Loucy (cell line): ENCODE data around the gene LHPP.
A peak's percentile ranks its signal among the peaks of the same experiment; 100 is the strongest.

Experiments used
- H2AFZ ChIP-seq: fragments of 200-600 bp; sonication (generic); 2 replicates; pipeline ENCODE4 v1.6.0; 2016; ENCODE audit warnings: antibody characterized with exemption, mild to moderate bottlenecking, low read length, moderate library complexity
- H3F3A ChIP-seq: fragments of 200-600 bp; 2 replicates; pipeline ENCODE4 v1.6.0; 2016; ENCODE audit warnings: antibody characterized with exemption, low read depth, mild to moderate bottlenecking
- H3K27me3 ChIP-seq: fragments of 200-600 bp; sonication (generic); 2 replicates; pipeline ENCODE4 v1.6.1; 2014; ENCODE audit warnings: low read length, mild to moderate bottlenecking; ENCODE audit not compliant: insufficient read depth, poor library complexity, severe bottlenecking
- H3K36me3 ChIP-seq: fragments of 200-600 bp; sonication (generic); 2 replicates; pipeline ENCODE4 v1.6.1; 2016; ENCODE audit warnings: low read length; ENCODE audit not compliant: insufficient read depth
- H3K4me1 ChIP-seq: fragments of 200-600 bp; sonication (generic); 2 replicates; pipeline ENCODE4 v1.5.1; 2014; ENCODE audit warnings: low read length, mild to moderate bottlenecking; ENCODE audit not compliant: insufficient read depth, poor library complexity, severe bottlenecking
- H3K4me2 ChIP-seq: fragments of 200-600 bp; sonication (generic); 2 replicates; pipeline ENCODE4 v1.6.0; 2014; ENCODE audit warnings: antibody characterized with exemption, low read length, low read depth, mild to moderate bottlenecking; ENCODE audit not compliant: poor library complexity, severe bottlenecking
- H3K4me3 ChIP-seq: fragments of 200-600 bp; sonication (generic); 2 replicates; pipeline ENCODE4 v1.5.1; 2014; ENCODE audit warnings: low read length, mild to moderate bottlenecking, mixed read lengths; ENCODE audit not compliant: poor library complexity, severe bottlenecking
- H3K79me2 ChIP-seq: fragments of 200-600 bp; sonication (generic); 2 replicates; pipeline ENCODE4 v1.6.1; 2014; ENCODE audit warnings: low read length; ENCODE audit not compliant: insufficient read depth
- H3K9ac ChIP-seq: fragments of 200-600 bp; sonication (generic); 2 replicates; pipeline ENCODE4 v1.6.0; 2014; ENCODE audit warnings: mild to moderate bottlenecking, low read depth, low read length, moderate library complexity; ENCODE audit not compliant: poor library complexity, severe bottlenecking
- H3K9me2 ChIP-seq: fragments of 200-600 bp; sonication (generic); replicated peaks from 2 replicates; pipeline ENCODE4 v1.6.1; 2016; ENCODE audit warnings: low read depth, low read length, mixed read lengths
- H3K9me3 ChIP-seq: fragments of 200-600 bp; sonication (generic); 2 replicates; pipeline ENCODE4 v1.6.1; 2014; ENCODE audit warnings: mild to moderate bottlenecking, antibody characterized with exemption, low read length, low read depth; ENCODE audit not compliant: insufficient read depth
- H4K20me1 ChIP-seq: fragments of 200-600 bp; sonication (generic); 2 replicates; pipeline ENCODE4 v1.6.0; 2014; ENCODE audit warnings: antibody characterized with exemption, low read length, mild to moderate bottlenecking; ENCODE audit not compliant: insufficient read depth, poor library complexity, severe bottlenecking
- CTCF ChIP-seq: fragments of 200-600 bp; sonication (generic); conservative IDR thresholded peaks from 2 replicates; pipeline ENCODE4 v1.5.1; 2014; ENCODE audit warnings: mild to moderate bottlenecking, antibody characterized with exemption, low read length
- EZH2phosphoT487 ChIP-seq: fragments of 200-600 bp; IDR thresholded peaks from 2 replicates; pipeline ENCODE4 v1.6.1; 2018; ENCODE audit warnings: antibody characterized with exemption, mild to moderate bottlenecking, moderate library complexity, borderline replicate concordance

Gene LHPP

GRCh38 chr10:124645467-124646095, 184.0 kb downstream of the LHPP start:
- Histone ChIP-seq H3K36me3 (peaks cover 11% of the 10 kb centered on the region; the same call in 1 of the 2 replicates), H3K4me3 (no peak overlapping the region), H3K9me2 (no peaks in the 10 kb centered on the region), H3K79me2 (peaks cover 89% of the 10 kb centered on the region; the same call in 1 of the 2 replicates), H3K27me3 (no peaks in the 10 kb centered on the region), H2AFZ (no peak overlapping the region), H3K4me2 (no peak overlapping the region), H3F3A (no peaks in the 10 kb centered on the region), H4K20me1 (peaks cover 5% of the 10 kb centered on the region), H3K9me3 (no peaks in the 10 kb centered on the region), H3K9ac (no peak overlapping the region), H3K4me1 (peaks cover 37% of the 10 kb centered on the region)
- TF ChIP-seq CTCF, result no peak
- no peak for TF ChIP-seq EZH2phosphoT487

GRCh38 chr10:124646483-124647352, 185.1 kb downstream of the LHPP start:
- Histone ChIP-seq H3K4me1 (peaks cover 49% of the 10 kb centered on the region), H3K4me2 (peak overlapping the region; percentile 66), H3F3A (no peaks in the 10 kb centered on the region), H3K9me3 (no peaks in the 10 kb centered on the region), H3K79me2 (peaks cover 83% of the 10 kb centered on the region; the same call in 1 of the 2 replicates), H4K20me1 (peaks cover 5% of the 10 kb centered on the region), H3K9me2 (no peaks in the 10 kb centered on the region), H3K4me3 (no peak overlapping the region), H3K27me3 (no peaks in the 10 kb centered on the region), H3K36me3 (peaks cover 10% of the 10 kb centered on the region; the same call in 1 of the 2 replicates), H3K9ac (peak overlapping the region; percentile 52), H2AFZ (no peak overlapping the region)
- no peak for TF ChIP-seq EZH2phosphoT487

- Histone ChIP-seq H4K20me1 (peaks cover 5% of the 10 kb centered on the region), H3K4me3 (peak overlapping the region; percentile 63), H3K9me2 (no peaks in the 10 kb centered on the region), H2AFZ (no peak overlapping the region), H3K4me2 (peak overlapping the region; percentile 66), H3K9me3 (no peaks in the 10 kb centered on the region), H3K4me1 (peaks cover 49% of the 10 kb centered on the region), H3F3A (no peaks in the 10 kb centered on the region), H3K36me3 (peaks cover 7% of the 10 kb centered on the region; the same call in 1 of the 2 replicates), H3K79me2 (peaks cover 82% of the 10 kb centered on the region; the same call in 1 of the 2 replicates), H3K9ac (peak overlapping the region; percentile 52), H3K27me3 (no peaks in the 10 kb centered on the region)
- TF ChIP-seq CTCF (peak; percentile 63), EZH2phosphoT487 (no peak)
Observed at GRCh38 chr10:124647421-124648130, 186.0 kb downstream of the LHPP start.
